ENCODE data around the gene THSD7A. TPM values are rescaled to one million over a fixed set of nuclear protein-coding genes. Genes with fewer than 3 reads are reported as not detected.
"Not testable (repeated sequence)": the region's sequence is repeated elsewhere in the genome, so short reads cannot be mapped to it uniquely, and the experiment has no call there.

Gene THSD7A
- total RNA-seq, 1 donor = 0.43 TPM

DNA sequence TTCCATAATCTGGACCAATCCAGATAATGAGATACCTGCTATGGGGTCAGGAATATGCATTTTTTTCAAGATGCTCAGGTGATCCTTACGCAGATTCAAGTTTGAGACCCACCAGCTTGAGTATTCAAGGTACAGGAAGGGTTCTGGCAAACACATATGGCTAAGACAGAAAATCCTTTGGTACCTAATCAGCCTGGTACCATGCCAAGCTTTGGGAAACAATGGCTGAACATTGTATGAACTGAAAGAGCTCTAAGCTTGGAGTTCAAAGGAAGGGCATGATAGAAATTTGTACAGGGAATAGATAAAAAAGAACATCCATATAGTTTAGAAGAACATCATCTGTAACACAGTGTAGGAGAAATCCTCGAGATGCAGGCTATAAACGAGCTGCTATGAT lies 382.7 kb downstream of the THSD7A start:
- DNase-seq (ENCODE audit: low read depth) = no peak

GRCh38 chr7:11448323-11448722 lies 383.7 kb downstream of the THSD7A start:
- TF ChIP-seq, protein P1, sequence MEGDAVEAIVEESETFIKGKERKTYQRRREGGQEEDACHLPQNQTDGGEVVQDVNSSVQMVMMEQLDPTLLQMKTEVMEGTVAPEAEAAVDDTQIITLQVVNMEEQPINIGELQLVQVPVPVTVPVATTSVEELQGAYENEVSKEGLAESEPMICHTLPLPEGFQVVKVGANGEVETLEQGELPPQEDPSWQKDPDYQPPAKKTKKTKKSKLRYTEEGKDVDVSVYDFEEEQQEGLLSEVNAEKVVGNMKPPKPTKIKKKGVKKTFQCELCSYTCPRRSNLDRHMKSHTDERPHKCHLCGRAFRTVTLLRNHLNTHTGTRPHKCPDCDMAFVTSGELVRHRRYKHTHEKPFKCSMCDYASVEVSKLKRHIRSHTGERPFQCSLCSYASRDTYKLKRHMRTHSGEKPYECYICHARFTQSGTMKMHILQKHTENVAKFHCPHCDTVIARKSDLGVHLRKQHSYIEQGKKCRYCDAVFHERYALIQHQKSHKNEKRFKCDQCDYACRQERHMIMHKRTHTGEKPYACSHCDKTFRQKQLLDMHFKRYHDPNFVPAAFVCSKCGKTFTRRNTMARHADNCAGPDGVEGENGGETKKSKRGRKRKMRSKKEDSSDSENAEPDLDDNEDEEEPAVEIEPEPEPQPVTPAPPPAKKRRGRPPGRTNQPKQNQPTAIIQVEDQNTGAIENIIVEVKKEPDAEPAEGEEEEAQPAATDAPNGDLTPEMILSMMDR (IDR thresholded peaks at IDR 0.05; ENCODE audit: insufficient read depth, low read depth, low read length) = no peak
- no peak for DNase-seq (ENCODE audit: low read depth)
- H3K4me3 ChIP-seq (ENCODE audit: low read depth, low read length) = no peak overlapping the region

More for the DNA sequence above, 382.7 kb downstream of the THSD7A start:
- TF ChIP-seq, protein P1 (IDR thresholded peaks at IDR 0.05; ENCODE audit: insufficient read depth, low read depth, low read length) = no peak
- H3K4me3 ChIP-seq (ENCODE audit: low read depth, low read length) = no peak overlapping the region

GRCh38 chr7:11447106-11447505 lies 384.9 kb downstream of the THSD7A start:
- H3K4me3 ChIP-seq (ENCODE audit: low read depth, low read length) = no peak overlapping the region
- TF ChIP-seq, protein P1 (IDR thresholded peaks at IDR 0.05; ENCODE audit: insufficient read depth, low read depth, low read length) = no peak
- no peak for DNase-seq (ENCODE audit: low read depth)

GRCh38 chr7:11443934-11444333 lies 388.1 kb downstream of the THSD7A start:
- DNase-seq (ENCODE audit: low read depth); H3K4me3 ChIP-seq (ENCODE audit: low read depth, low read length): not testable (repeated sequence)

GRCh38 chr7:11437994-11438393 lies 394.0 kb downstream of the THSD7A start:
- peak; percentile 87 for DNase-seq (ENCODE audit: low read depth)
- H3K4me3 ChIP-seq (ENCODE audit: low read depth, low read length) = no peak overlapping the region
- TF ChIP-seq, protein P1 (IDR thresholded peaks at IDR 0.05; ENCODE audit: insufficient read depth, low read depth, low read length) = no peak

DNA sequence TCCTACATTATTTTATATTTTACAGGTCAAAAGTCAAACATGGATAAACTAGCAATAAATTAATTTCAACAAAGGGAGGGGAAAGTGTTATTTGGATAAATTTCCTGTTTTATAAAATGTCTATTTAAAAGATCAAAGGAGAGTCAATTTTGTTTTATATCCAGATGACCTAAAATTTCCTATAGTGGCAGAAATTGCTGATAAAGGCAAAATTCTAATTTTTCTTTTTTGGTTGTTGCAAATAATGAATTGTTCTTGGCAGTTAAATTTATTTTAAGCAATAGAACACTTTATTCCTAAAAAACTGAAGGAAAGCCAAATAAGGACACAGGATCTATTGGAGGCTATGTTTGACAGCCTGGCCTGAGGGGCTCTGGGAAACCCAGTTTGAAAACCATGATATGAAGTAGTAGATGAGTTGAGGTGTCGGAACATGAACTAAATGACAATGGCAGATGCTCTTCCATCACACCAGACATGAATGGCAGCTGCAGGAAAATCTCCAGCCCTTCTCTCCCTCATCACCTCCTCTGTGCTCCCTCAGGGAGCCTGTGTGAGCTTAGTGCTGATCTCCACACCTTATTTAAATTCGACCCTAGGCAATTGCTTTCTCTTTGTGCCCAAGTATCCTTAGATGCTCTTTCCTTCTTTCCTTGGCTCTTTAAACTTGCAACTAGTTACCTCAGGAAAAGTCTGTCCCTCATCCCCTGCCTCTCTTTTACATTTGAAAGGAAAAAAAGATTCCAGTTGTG lies 395.0 kb downstream of the THSD7A start:
- DNase-seq (ENCODE audit: low read depth) = no peak
- TF ChIP-seq, protein P1 (IDR thresholded peaks at IDR 0.05; ENCODE audit: insufficient read depth, low read depth, low read length) = no peak
- H3K4me3 ChIP-seq (ENCODE audit: low read depth, low read length) = no peak overlapping the region

DNA sequence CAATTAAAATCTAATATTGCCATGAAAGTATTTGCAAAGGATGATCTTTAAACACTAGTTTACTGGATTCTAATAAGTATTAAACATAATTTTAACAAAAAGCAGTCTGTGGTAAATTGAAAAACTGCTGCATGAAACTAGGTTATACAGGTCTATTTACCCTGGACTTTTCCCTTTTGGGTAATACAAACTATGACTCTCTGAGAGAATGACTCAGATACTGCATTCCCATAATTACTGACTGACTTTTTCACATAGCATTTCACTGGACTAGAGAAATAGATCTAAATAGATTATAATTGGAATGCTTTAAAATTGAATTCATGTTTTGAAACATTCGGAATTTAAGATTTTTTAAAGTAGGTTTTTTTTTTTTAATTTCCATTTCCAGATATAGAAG lies 395.7 kb downstream of the THSD7A start:
- TF ChIP-seq, protein P1 (IDR thresholded peaks at IDR 0.05; ENCODE audit: insufficient read depth, low read depth, low read length) = no peak
- DNase-seq (ENCODE audit: low read depth) = peak; percentile 37
- H3K4me3 ChIP-seq (ENCODE audit: low read depth, low read length) = no peak overlapping the region

Data from fibroblast of villous mesenchyme (primary cell).